ENCODE measurements around the gene C21orf58. TPM values are rescaled to one million over a fixed set of nuclear protein-coding genes. Genes with fewer than 3 reads are reported as not detected.
"Not testable (repeated sequence)": the region's sequence is repeated elsewhere in the genome, so short reads cannot be mapped to it uniquely, and the experiment has no call there.

The C21orf58 gene
- total RNA-seq, 3 donors from 2014 or later (not counting 1 experiment from before 2014, with no cell fraction given) = 4.0 to 8.9 (median 5.2) TPM

DNA sequence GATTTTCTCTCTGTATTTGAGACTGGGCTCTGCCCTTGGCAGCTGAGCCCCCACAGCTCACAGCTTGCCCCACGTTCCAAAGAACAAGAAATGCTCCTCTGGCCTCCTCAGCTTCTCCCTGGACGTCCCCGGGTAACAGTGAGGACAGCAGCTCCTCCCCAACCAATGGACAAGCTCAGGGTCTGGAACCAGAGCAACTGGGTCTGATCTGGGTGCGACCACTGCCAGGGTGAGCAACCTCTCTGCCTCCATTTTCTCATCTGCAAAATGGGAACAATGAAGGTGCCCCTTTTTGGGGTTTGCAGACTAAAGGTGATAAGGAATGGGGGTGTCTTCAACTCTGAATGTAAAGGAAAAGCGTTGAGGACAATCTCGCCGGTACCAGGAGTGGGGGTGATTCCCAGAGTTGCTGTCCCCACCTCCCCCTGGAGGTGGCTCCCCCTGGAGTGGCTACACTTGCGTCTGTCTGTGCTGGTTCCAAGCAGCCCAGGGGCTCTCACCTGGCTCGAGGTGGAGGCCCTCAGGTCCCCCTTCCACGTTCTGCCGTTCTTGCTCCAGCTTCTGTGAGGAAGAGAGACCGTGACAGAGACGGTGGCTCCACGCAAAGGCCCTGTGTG is 6.9 kb downstream of the C21orf58 start:
- H3K9me3 Mint-ChIP-seq = no peaks in the 10 kb centered on the region
- H3K9me3 ChIP-seq (ENCODE audit: control insufficient read depth, insufficient read depth, low read length) = no peaks in the 10 kb centered on the region
- no peaks in the 10 kb centered on the region for H3K27me3 ChIP-seq (ENCODE audit: control insufficient read depth, insufficient read depth, low read length)
- no peak overlapping the region for H3K4me3 Mint-ChIP-seq
- H3K27me3 Mint-ChIP-seq (ENCODE audit: low read depth in 2 of 2) = no peaks in the 10 kb centered on the region
- intact Hi-C loops (cut with micrococcal nuclease) = no loop called here
- TF ChIP-seq, protein P1, sequence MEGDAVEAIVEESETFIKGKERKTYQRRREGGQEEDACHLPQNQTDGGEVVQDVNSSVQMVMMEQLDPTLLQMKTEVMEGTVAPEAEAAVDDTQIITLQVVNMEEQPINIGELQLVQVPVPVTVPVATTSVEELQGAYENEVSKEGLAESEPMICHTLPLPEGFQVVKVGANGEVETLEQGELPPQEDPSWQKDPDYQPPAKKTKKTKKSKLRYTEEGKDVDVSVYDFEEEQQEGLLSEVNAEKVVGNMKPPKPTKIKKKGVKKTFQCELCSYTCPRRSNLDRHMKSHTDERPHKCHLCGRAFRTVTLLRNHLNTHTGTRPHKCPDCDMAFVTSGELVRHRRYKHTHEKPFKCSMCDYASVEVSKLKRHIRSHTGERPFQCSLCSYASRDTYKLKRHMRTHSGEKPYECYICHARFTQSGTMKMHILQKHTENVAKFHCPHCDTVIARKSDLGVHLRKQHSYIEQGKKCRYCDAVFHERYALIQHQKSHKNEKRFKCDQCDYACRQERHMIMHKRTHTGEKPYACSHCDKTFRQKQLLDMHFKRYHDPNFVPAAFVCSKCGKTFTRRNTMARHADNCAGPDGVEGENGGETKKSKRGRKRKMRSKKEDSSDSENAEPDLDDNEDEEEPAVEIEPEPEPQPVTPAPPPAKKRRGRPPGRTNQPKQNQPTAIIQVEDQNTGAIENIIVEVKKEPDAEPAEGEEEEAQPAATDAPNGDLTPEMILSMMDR (IDR thresholded peaks at IDR 0.05) = no peak
- no peaks in the 10 kb centered on the region for H3K4me1 ChIP-seq (ENCODE audit: control insufficient read depth, insufficient read depth, low read length)
- no peak for DNase-seq
- ATAC-seq = no peak
- H3K27ac Mint-ChIP-seq = no peak overlapping the region
- H3K36me3 ChIP-seq (ENCODE audit: control insufficient read depth, insufficient read depth, low read length) = no peaks in the 10 kb centered on the region
- no peak overlapping the region for H3K27ac ChIP-seq (ENCODE audit: low read length)
- no peak overlapping the region for H3K4me3 ChIP-seq (ENCODE audit: low read length)
- H3K4me1 Mint-ChIP-seq = peaks cover 0 to 4% of the 10 kb centered on the region in 2 donors
- 96% methylated on average over 14 of the region's 14 CpGs for WGBS (ENCODE audit: insufficient coverage)
- H3K36me3 Mint-ChIP-seq = no peaks in the 10 kb centered on the region

DNA sequence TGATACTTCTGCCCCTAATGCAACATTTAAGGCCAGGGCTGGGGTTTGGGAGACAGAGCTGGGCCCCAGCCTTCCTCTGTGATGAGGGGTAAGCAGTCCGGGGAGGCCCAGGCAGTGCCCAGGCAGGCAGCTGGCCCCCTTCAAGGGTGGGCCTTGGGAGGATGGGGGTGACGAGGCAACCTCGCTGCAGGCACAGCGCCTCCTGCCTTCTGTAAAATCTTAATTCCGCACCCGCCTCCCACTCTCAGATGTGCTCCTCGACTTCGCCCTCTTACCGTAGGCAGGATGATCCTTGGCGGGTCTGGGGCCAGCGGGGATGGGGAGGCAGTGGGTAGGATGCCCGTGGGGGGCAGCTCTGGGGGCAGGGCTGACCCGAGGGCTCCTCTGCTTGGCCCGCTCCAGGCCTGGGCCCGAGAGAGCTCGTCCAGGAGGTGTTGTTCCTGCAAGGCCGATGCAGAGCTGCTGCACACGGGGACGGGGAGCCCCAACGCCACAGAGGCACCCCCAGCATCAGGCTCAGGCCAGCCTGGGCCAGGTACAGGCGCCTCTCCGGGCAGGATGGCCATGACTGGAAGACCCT is 9.1 kb downstream of the C21orf58 start:
- no peaks in the 10 kb centered on the region for H3K36me3 ChIP-seq (ENCODE audit: control insufficient read depth, insufficient read depth, low read length)
- intact Hi-C loops (cut with micrococcal nuclease) = no loop called here
- no peak overlapping the region for H3K27ac ChIP-seq (ENCODE audit: low read length)
- Mint-ChIP-seq H3K9me3 (no peaks in the 10 kb centered on the region), H3K4me1 (no peaks in the 10 kb centered on the region), H3K4me3 (no peak overlapping the region), H3K36me3 (no peaks in the 10 kb centered on the region), H3K27ac (no peak overlapping the region), H3K27me3 (ENCODE audit: low read depth in 2 of 2) (no peaks in the 10 kb centered on the region)
- H3K4me1 ChIP-seq (ENCODE audit: control insufficient read depth, insufficient read depth, low read length) = no peaks in the 10 kb centered on the region
- WGBS (ENCODE audit: insufficient coverage) = 98% methylated on average over 22 of the region's 22 CpGs
- H3K27me3 ChIP-seq (ENCODE audit: control insufficient read depth, insufficient read depth, low read length) = no peaks in the 10 kb centered on the region
- TF ChIP-seq, protein P1 (IDR thresholded peaks at IDR 0.05) = no peak
- no peak for DNase-seq
- H3K9me3 ChIP-seq (ENCODE audit: control insufficient read depth, insufficient read depth, low read length) = no peaks in the 10 kb centered on the region
- H3K4me3 ChIP-seq (ENCODE audit: low read length) = no peak overlapping the region
- no peak for ATAC-seq

DNA sequence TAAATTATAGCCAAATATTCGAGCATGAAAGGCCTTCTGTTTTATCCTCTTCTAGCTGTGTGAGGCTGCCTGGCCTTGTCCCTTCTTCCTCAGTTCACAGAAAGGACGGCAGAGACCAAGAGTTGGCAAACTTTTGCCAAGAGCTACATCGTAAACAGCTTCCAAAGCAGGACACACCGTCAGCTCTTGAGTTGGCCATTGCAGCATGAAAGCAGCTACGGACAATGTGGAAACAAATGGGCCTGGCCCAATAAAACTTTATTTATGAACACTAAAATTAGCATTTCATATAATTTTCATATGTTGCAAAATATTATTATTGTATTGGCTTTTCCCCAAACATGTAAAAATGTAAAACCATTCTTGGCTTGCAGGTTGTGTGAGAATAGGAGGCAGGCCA is 10.7 kb downstream of the C21orf58 start:
- TF ChIP-seq, protein P1 (IDR thresholded peaks at IDR 0.05) = no peak
- Mint-ChIP-seq H3K4me1 (no peaks in the 10 kb centered on the region), H3K27me3 (ENCODE audit: low read depth in 2 of 2) (no peaks in the 10 kb centered on the region), H3K36me3 (no peaks in the 10 kb centered on the region), H3K4me3 (no peak overlapping the region), H3K27ac (no peak overlapping the region), H3K9me3 (no peaks in the 10 kb centered on the region)
- no peak overlapping the region for H3K27ac ChIP-seq (ENCODE audit: low read length)
- intact Hi-C loops (cut with micrococcal nuclease) = no loop called here
- H3K4me1 ChIP-seq (ENCODE audit: control insufficient read depth, insufficient read depth, low read length) = no peaks in the 10 kb centered on the region
- 98% methylated on average over 5 of the region's 5 CpGs for WGBS (ENCODE audit: insufficient coverage)
- no peaks in the 10 kb centered on the region for H3K9me3 ChIP-seq (ENCODE audit: control insufficient read depth, insufficient read depth, low read length)
- H3K4me3 ChIP-seq (ENCODE audit: low read length) = no peak overlapping the region
- no peak for DNase-seq
- H3K27me3 ChIP-seq (ENCODE audit: control insufficient read depth, insufficient read depth, low read length) = no peaks in the 10 kb centered on the region
- no peak for ATAC-seq
- no peaks in the 10 kb centered on the region for H3K36me3 ChIP-seq (ENCODE audit: control insufficient read depth, insufficient read depth, low read length)

- no peak for DNase-seq
- no peaks in the 10 kb centered on the region for H3K36me3 Mint-ChIP-seq
- H3K4me3 ChIP-seq (ENCODE audit: low read length) = no peak overlapping the region
- H3K4me3 Mint-ChIP-seq = no peak overlapping the region
- no peak overlapping the region for H3K27ac ChIP-seq (ENCODE audit: low read length)
- H3K27ac Mint-ChIP-seq = no peak overlapping the region
- H3K4me1 Mint-ChIP-seq = no peaks in the 10 kb centered on the region
- H3K27me3 Mint-ChIP-seq (ENCODE audit: low read depth in 2 of 2) = no peaks in the 10 kb centered on the region
- H3K4me1 ChIP-seq (ENCODE audit: control insufficient read depth, insufficient read depth, low read length) = no peaks in the 10 kb centered on the region
- no peaks in the 10 kb centered on the region for H3K9me3 ChIP-seq (ENCODE audit: control insufficient read depth, insufficient read depth, low read length)
- TF ChIP-seq, protein P1 (IDR thresholded peaks at IDR 0.05) = no peak
- intact Hi-C loops (cut with micrococcal nuclease) = no loop called here
- no peaks in the 10 kb centered on the region for H3K36me3 ChIP-seq (ENCODE audit: control insufficient read depth, insufficient read depth, low read length)
- no peaks in the 10 kb centered on the region for H3K9me3 Mint-ChIP-seq
- no peaks in the 10 kb centered on the region for H3K27me3 ChIP-seq (ENCODE audit: control insufficient read depth, insufficient read depth, low read length)
- no peak for ATAC-seq
These were observed 12.1 kb downstream of the C21orf58 start for GRCh38 chr21:46311568-46311967.

DNA sequence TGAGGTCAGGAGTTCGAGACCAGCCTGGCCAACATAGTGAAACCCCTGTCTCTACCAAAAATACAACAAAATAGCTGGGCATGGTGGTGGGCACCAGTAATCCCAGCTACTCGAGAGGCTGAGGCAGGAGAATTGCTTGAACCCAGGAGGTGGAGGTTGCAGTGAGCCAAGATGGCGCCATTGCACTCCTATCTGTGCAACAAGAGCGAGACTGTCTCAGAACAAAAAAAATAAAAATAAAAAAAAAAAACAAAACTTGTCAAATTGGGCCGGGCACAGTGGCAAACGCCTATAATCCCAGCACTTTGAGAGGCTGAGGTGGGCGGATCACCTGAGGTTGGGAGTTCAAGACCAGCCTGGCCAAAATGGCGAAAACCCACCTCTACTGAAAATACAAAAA is 13.4 kb downstream of the C21orf58 start:
- H3K27me3 ChIP-seq (ENCODE audit: control insufficient read depth, insufficient read depth, low read length); H3K27ac Mint-ChIP-seq; H3K36me3 Mint-ChIP-seq; H3K27ac ChIP-seq (ENCODE audit: low read length); H3K9me3 ChIP-seq (ENCODE audit: control insufficient read depth, insufficient read depth, low read length); ATAC-seq; H3K4me3 Mint-ChIP-seq; H3K36me3 ChIP-seq (ENCODE audit: control insufficient read depth, insufficient read depth, low read length); H3K9me3 Mint-ChIP-seq; H3K4me1 Mint-ChIP-seq; intact Hi-C loops (cut with micrococcal nuclease); H3K4me1 ChIP-seq (ENCODE audit: control insufficient read depth, insufficient read depth, low read length); H3K27me3 Mint-ChIP-seq (ENCODE audit: low read depth in 2 of 2); H3K4me3 ChIP-seq (ENCODE audit: low read length); DNase-seq: not testable (repeated sequence)
- 97% methylated on average over 7 of the region's 8 CpGs for WGBS (ENCODE audit: insufficient coverage)

Data from natural killer cell (primary cell).